ENCODE data around the gene RELN.

DNA sequence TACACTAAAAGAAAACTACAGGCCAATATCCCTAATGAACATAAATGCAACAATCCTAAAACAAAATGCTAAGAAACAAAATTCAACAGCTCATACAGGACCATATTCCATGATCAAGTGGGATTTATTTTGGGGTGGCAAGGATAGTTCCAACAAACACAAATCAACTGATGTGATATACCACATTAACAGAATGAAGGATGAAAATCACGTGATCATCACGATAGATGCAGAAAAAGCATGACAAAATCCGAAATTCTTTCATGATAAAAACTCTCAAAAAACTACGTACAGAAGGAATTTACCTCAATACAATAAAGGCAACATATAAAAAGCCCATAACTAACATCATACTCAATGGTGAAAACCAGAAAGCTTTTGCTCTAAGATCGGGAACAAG is 124.0 kb downstream of the RELN start:
- TF ChIP-seq POLR2AphosphoS5 (IDR thresholded peaks at IDR 0.05; ENCODE audit: low read depth, low read length) (no peak), POLR2A (IDR thresholded peaks at IDR 0.05; ENCODE audit: low read depth, low read length) (no peak)
